Astrocyte of the spinal cord (primary cell): ENCODE measurements around the gene OPRL1.

Experiments
- DNase-seq: peaks from one replicate; pipeline ENCODE4 v3.0.0; 2011; ENCODE audit warnings: low read depth, low spot score
- H3K4me3 ChIP-seq: 2 replicates; pipeline ENCODE4 v1.5.1; 2011; ENCODE audit warnings: low read depth, mild to moderate bottlenecking, low read length, moderate library complexity
- CTCF ChIP-seq: IDR thresholded peaks from 2 replicates; pipeline ENCODE4 v1.5.1; 2012; ENCODE audit warnings: low read depth, mild to moderate bottlenecking, low read length, inconsistent platforms
- in situ Hi-C: cut with HindIII; loops from 2 replicates; pipeline ENCODE4 v1.10.0; 2017; ENCODE audit warnings: low sequenced_read_pairs

Gene OPRL1

GRCh38 chr20:64112691-64113443 is 33.0 kb downstream of the OPRL1 start:
- no peak for TF ChIP-seq CTCF
- no peak overlapping the region for H3K4me3 ChIP-seq
- no peak for DNase-seq
- in situ Hi-C loops, result no loop called here

GRCh38 chr20:64113444-64113775 is 33.5 kb downstream of the OPRL1 start:
- no peak for DNase-seq
- TF ChIP-seq CTCF, result no peak
- in situ Hi-C loops, result no loop called here
- no peak overlapping the region for H3K4me3 ChIP-seq

GRCh38 chr20:64113796-64114355 is 34.0 kb downstream of the OPRL1 start:
- TF ChIP-seq CTCF, result no peak
- no peak overlapping the region for H3K4me3 ChIP-seq
- in situ Hi-C loops, result no loop called here
- DNase-seq, result no peak

GRCh38 chr20:64114356-64114971 is 34.6 kb downstream of the OPRL1 start:
- no peak overlapping the region for H3K4me3 ChIP-seq
- in situ Hi-C loops, result no loop called here
- DNase-seq, result no peak
- TF ChIP-seq CTCF, result no peak

GRCh38 chr20:64115171-64115911 is 35.5 kb downstream of the OPRL1 start:
- TF ChIP-seq CTCF, result no peak
- in situ Hi-C loops, result no loop called here
- no peak for DNase-seq
- H3K4me3 ChIP-seq, result no peak overlapping the region

GRCh38 chr20:64116016-64116415 is 36.1 kb downstream of the OPRL1 start:
- in situ Hi-C loops, result no loop called here
- TF ChIP-seq CTCF, result no peak
- no peak for DNase-seq
- H3K4me3 ChIP-seq, result no peak overlapping the region
